HG02885 (cell line): ENCODE results near the gene PTPN1.
"Not testable (repeated sequence)": the region's sequence is repeated elsewhere in the genome, so short reads cannot be mapped to it uniquely, and the experiment has no call there.

ENCODE experiments used
- ATAC-seq: cut with Tn5 transposase; IDR thresholded peaks from one replicate; pipeline ENCODE4 v1.9.1; 2021; ENCODE audit warnings: mild to moderate bottlenecking; ENCODE audit not compliant: unreplicated experiment, poor library complexity

PTPN1 gene

DNA sequence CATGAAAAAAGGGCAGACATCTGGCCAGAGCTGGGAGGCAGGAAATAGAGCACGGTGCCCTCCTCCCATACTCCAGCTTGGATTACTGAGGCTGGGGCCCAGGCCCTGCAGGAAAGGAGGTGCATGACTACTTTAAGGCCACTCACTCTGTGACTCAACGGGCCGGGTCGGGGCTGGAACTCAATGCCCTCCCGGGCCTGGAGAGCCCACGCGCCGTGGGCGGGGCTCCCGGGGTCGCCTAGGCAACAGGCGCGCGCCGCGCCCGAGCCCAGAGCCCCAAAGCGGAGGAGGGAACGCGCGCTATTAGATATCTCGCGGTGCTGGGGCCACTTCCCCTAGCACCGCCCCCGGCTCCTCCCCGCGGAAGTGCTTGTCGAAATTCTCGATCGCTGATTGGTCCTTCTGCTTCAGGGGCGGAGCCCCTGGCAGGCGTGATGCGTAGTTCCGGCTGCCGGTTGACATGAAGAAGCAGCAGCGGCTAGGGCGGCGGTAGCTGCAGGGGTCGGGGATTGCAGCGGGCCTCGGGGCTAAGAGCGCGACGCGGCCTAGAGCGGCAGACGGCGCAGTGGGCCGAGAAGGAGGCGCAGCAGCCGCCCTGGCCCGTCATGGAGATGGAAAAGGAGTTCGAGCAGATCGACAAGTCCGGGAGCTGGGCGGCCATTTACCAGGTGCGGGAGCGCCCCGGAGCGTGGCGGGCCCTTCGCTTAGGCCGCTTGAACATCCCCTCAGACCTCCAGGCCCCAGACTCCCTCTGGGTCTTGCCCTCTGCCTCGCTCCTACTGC lies at the start of gene PTPN1:
Gene PTPN1 (plus strand): TSS at position 461 of the 783 bp plus-strand sequence. CDS start 145 bp downstream, at position 606.
- peak; percentile 92 for ATAC-seq

DNA sequence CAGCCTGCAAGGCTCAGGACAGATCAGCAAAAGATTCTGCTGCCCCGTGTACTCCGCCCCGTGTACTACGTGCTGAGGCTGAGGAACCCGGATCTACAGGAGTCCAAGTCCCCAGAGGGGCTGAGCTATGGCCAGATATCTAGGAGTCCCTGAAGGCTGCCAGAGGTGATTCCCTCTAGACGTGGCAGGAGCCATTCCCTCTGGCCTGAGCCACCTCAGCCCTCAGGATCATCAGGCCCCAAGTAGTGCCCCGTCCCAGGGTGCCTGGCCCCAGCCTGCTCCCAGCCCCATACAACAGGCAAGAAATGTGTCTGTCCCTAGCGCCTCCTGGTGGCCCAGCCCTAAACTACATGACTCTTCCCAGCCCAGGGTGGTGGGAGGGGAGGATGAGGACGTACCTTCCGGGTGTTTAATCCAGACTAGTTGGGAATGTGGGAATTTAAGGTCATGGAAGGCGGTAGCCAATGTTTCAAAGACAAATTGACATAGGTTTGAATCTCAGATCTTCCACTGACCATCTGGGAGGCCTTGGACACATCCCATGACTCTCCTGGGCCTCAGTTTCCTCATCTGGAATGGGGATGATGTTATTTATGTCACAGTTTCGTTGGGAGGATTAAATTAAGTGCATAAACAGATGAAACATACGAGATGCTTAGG lies 49.4 kb upstream of the PTPN1 start:
- peak; percentile 70 for ATAC-seq

DNA sequence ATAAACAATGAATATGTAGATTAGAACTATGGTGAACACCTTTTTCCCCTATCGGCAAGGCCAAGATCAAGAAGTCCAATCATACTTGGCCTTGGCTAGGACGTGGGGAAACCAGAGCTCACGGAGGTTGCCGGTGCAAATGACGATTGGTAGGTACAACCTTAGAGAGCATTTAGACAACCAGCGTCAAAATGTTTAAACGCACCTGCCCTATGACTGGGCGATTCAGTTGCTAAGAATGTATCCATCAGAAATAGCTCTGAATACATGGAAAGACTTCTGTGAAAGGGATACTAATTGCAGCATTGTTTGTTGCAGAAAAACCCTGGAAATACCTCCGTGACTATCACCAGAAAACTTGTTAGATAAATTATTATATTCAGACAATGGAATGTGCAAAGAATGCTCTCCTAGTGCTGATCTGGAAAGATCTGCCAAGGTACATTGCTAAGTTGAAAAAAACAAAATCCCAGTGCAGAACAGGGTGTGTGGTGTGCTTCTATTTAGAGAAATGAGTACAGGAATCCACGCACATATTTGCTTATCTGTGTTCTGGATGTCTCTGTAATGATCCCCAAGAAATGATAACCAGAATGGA lies 48.0 kb upstream of the PTPN1 start:
- no peak for ATAC-seq

DNA sequence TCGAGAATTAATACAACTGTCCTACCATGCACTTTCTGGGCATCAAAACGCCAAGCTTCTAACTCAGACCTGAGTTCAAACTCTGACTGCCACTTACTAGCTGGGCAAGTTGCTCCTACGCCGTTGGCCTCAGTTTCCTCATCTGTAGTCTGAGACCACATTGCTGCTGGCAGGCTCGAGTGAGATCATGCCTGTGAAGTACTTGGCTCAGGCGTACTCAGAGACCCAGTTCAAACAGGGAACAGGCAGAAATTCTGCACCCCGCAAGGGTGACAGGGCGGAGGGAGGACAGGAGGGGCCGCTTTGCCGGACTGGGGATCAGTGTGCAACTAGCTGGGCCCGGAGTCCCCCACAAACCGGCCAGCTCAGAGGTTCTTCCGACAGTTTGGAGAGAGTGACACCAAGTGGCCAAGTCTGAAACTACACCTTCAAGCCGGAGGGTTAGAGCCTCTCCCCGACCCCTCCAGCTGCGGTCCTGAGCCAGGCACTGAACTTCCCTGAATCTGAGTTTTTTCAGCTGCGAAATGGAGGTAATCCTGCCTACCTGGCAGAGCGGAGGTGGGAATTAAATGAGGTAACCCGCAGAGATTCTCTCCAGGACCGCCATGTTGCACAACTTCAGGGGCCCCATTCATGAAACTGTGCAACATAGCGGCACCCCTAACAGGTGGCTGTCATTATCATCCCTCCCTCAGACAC lies 46.0 kb upstream of the PTPN1 start:
- ATAC-seq, result peak; percentile 73

DNA sequence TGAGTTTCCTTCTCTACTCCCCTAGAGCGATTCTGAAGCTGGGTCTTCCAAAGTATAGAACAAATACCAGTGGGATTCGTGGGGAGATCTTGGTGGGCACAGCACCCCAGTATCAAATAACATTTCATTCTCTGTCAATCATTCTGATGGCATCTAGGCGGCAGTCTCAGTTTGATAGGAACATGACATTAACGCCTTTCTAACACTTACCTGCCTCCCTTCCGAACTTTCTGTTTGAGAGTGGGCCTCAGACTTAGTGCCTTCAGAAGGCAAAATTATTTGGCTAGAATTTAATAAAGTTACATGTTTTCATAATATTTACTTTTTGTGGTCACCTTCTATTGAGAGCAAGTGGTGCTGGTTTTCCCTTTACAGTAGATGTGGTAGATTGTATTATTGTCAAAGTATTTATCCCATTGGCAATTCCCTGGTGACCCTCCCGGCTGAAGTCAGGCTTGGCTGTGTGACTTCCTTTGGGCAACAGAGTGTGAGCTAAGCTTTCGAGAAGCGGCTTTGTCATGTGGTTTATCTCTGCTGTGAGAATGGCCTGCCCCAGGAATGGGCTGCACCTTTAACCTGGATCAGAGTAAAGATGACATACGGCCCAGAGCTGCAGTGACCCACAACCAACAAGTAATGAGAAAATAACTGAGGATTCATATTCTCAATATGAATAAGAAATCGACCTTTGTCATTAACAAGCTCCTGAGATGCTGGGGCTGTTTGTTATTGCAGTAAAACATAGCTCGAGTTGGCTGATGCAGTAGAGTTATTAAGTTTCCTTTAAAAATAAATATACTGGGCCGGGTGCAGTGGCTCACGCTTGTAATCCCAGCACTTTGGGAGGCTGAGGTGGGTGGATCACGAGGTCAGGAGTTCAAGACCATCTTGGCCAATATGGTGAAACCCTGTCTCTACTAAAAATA lies 45.2 kb upstream of the PTPN1 start:
- no peak for ATAC-seq

DNA sequence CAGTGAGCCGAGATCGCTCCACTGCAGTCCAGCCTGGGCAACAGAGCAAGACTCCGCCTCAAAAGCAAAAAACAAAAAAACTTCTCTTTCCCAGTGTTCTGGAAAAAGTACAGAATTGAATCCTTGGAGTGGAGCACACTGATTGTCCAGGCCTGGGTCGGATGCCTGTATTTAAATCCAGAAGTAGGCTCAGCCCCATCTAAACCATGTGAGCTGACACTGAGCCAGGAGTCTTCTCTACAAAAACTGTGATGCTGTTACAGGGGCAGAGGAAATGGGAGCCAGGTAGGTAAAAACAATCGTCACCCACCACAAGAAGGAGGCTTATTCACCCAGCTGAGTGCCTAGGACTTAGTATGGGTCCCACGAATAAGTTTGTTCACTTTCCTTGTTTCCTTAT lies 43.0 kb upstream of the PTPN1 start:
- no peak for ATAC-seq

DNA sequence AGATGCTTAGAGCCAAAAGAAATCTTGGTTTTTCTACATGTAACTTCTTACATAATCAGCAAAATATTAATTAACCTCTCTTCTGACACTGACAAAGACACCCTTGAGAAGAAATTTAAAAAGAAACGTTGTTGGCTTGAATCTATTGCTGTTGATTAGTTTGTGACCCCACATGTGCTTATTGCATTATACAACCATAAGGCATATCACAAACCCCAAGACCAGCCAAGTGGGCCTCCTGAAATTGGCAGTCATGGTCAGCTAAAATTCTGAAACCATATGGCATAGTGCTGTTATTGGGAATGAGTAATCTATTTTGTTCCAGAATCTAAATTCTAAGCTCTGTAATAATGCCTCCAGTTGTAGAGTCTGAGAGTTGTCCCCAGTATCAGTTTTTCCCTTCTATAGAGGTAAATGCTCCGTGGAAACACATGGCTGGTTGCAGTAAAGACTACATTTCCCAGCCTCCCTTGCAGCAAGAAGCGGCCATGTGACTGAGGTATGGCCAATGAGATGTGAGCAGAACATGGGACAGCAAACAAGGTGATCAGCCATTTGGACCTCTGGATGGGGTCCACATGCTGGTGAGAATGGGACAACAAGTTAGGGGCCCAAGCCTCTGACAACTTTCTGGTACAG lies 42.3 kb upstream of the PTPN1 start:
- ATAC-seq, result peak; percentile 55

DNA sequence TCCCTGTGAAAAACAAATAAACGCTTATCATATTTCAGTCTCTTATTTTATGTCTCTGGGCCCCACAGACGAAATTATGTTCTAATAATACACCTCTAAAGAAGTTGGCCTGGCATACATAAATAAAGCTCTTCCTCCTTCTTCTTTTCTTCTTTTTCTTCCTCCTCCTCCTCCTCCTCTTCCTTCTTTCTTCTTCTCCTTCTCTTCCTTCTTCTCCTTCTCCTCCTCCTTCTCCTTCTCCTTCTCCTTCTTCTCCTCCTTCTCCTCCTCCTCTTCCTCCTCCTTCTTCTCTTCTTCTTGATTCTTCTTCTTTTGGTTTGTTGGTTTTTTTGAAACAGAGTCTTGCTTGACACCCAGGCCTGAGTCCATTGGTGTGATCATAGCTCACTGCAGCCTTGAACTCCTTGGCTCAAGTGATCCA lies 41.8 kb upstream of the PTPN1 start:
- ATAC-seq, result no peak

DNA sequence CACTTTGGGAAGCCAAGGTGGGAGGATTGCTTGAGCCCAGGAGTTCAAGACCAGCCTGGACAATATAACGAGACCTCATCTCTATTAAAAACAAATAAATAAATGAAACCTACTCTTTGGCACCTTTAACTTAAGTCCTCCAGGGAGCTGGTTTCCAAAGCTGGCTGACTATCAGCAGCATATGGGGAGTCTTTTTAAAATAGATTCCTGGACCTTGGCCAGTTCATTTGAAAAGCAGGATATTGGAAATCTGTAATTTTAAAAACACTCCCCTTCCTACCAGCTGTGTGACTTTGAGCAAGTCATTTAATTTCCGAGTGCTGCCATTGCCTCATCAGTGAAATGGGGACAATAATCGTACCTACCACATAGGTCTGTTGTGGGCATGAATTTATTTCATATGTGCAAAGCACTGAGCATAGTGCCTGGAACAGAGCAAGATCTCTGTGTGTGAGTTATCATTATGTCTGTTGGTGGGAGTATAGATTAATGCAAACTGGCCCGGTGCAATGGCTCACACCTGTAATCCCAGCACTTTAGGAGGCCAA lies 40.9 kb upstream of the PTPN1 start:
- ATAC-seq, result no peak

DNA sequence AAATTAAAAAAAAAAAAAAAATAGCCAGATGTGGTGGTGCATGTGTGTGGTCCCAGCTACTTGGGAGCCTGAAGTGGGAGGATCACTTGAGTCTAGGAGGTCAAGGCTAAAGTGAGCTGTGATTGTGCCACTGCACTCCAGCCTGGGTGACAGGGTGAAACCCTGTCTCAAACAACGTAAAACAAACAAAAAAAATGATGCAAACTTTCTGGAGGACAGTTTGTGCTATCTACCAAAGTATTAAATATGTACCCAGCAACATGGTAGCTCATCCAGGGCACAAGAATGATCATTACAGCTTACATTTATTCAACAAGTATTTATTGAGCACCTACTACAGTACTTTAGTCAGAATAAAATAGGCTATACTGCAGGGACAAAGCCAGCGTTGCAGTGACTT lies 40.4 kb upstream of the PTPN1 start:
- ATAC-seq, result no peak

DNA sequence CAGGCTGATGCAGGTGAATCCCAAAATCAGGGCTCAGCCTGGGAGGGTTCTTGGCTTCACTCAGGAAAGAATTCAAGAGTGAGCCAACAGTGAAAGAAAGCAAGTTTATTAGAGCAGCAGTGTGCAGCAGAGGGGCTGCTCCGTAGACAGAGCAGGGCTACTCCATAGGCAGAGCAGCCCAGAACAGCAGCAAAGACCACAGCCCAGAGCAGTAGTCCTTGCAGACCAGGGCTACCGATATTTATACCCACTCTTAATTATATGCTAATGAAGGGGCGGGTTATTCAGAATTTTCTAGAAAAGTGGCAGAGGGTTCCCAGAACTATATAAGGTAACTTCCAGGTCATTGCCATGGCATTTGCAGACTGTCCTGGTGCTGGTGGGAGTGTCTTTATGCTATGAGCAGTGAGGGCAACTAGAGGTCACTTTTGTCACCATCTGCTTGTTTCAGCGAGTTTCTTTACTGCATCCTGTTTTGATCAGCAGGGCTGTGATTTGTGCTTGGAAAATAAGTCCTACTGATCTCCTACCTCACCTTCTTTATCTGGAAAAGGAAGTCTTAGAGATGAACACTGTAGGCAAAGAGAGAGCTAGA lies 39.8 kb upstream of the PTPN1 start:
- ATAC-seq, result no peak

DNA sequence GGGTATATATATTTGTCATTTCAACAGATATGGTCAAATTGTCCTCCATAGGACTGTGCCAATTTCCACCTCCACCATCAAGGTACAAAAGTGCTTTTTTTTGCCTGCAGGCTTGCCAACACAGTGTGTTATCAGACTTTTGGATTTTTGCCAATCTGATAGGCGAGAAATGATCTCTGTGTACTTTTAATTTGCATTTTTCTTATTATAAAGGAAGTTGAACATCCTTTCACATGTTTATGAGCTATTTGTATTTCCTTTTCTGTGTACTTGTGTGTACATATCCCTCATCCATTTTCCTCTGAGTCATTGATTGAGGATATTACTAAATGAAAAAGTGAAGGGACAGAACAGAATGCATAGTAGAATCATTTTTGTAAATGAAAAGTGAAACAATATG lies 39.0 kb upstream of the PTPN1 start:
- ATAC-seq, result no peak

DNA sequence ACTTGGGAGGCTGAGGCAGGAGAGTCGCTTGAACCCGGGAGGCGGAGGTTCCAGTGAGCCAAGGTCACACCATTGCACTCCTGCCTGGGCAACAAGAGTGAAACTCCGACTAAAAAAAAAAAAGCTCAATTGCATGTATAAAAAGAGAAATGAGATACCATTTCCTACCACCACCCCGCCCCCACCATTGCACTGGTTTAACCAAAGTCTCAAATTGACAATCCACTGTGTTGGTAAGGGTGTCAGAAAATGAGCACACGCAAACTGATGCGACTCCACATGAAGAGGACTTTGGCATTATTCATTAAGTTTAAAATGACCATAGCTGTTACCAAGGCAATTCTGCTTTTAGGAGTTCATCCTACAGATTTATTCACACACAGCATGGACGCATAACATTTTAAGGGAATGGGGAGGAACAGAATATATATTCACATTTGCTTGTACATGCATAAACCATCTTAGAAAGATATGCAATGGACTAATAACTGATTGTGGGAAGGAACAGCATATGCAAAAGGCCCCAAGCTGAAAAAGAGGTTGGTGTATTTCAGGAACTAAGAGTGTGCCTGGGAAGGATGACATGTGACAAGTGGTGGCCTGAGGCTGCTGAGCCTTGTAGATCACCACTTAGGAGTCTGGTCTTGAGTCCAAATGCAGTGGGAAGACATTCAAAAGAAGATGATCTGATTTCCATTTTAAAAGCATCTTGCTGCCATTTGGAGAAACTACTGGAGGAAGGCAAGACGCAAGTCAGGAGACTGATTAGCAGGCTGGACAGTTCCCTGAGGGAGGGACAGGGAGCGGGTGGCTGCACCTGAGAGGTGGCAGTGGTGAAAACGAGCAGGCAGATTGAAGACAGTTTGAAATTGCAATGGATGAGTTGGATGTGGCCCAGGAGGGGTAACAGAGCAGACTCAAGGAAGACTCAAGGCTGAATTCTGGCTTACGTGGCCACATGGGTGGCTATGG lies 37.2 kb upstream of the PTPN1 start:
- ATAC-seq, result no peak

DNA sequence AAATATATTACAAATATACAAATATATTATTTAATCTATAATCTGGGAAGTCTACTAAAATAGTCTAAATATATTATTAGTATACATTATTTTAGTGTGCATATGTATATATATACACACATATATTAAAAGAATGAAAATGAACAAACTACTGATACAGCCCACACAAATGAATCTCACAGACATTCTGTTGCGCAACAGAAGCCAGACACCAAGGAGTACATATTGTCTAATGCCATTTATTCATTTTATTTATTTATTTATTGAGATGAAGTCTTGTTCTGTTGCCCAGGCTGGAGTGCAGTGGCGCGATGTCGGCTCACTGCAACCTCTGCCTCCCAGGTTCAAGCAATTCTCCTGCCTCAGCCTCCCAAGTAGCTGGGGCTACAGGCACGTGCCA lies 35.8 kb upstream of the PTPN1 start:
- not testable (repeated sequence) for ATAC-seq

DNA sequence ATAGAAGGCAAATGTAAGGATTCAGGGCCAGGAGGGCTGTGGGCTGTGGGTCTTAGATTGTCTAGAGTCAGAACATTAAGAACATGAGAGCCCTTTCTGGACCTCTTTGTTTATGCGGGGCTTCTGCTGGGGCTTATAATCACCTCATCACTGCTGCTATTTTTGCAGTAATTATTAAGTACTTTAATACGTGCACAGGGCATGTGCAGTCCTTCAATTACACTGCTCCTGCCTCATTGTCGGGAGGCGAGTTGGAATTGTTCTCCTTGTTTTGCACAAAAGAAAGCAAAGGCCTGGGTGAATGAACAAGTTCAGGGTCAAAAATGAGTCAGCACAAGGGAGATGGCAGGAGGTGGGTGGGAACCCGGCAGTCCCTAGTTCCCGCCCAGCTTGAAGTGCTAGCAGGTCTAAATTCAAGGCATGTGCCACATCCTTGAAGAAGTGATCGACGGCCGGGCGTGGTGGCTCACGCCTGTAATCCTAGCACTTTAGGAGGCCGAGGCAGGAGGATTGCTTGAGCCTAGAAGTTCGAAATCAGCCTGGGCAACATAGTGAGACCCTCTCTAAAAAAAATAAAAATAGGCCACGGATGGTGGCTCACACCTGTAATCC lies 34.4 kb upstream of the PTPN1 start:
- no peak for ATAC-seq

DNA sequence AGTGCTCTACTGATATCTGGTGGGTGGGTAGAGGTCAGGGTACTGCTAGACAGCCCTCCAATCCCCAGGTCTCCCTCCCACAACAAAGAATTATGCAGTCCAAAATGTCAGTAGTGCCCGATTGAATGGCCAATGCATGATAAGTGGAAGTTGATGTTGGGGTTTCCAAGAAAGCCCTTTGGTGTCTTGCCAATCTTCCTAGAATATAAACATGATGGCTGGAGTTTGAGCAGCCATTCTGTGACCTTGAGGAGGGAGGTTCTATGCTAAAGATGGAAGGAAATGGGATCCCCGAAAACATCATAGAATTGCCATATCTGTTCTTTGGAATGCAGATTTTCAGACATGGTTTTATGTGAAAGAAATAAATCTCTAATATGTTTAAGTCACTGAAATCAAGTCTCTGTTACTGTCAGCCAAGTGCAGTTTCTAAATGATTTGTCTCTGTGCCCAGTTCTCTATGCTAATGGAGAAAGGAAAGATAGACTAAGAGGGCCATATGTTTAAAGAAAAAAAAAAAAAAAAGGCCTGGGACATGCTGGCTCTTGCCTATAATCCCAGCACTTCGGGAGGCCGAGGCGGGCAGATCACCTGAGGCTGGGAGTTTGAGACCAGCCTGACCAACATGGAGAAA lies 32.8 kb upstream of the PTPN1 start:
- no peak for ATAC-seq
